Islet precursor cell (in vitro differentiated cells): Measurements from ENCODE around the gene TTI1.

ENCODE experiments used
- DNase-seq: peaks from one replicate; pipeline ENCODE4 v3.0.0-alpha.2; 2018

Gene TTI1

GRCh38 chr20:37934634-37935375, 98.5 kb downstream of the TTI1 start:
- no peak for DNase-seq

DNA sequence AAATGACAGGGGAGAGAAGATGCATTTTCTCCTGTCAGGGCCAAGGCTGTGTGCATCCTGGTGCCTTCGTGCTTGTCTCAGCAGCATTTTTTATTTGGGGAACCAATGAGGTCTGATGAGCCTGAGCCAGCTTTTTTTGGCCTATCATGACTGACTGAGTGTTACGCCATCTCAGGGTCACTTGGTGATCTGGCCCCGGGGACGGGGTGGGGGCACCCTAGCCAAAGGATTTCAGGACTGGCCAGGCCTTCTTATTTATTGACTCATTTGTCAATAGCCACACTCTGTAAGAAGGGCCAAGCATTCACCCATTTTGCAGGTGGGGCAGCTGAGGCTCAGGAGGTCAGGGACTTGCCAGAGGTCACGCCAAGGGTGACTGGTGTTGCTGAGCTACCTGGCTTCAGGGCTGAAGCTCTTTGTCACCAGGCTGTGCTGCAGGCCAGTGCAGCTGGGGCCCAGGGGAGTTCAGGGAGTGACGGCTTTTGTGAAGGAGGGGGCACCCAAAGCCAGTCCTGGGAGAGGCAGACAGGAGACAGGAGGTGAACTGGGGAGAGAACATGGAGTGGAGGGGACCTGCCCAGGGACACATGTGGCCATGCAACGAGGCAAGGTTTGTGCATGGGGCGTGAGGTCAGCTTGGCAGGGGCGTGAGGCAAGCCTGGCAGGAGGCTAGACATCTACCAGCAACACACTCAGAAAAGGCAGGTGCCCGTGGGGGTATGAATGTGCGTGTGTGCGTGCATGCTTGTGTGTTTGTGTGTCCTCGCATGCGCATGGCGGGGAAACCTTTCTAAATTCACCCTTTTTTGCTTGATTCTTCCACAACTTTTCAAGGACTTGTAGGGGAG, 99.2 kb downstream of the TTI1 start:
- DNase-seq: no peak
